ENCODE results near the gene ZRANB1.
A peak's percentile ranks its signal among the peaks of the same experiment; 100 is the strongest.

The ZRANB1 gene

DNA sequence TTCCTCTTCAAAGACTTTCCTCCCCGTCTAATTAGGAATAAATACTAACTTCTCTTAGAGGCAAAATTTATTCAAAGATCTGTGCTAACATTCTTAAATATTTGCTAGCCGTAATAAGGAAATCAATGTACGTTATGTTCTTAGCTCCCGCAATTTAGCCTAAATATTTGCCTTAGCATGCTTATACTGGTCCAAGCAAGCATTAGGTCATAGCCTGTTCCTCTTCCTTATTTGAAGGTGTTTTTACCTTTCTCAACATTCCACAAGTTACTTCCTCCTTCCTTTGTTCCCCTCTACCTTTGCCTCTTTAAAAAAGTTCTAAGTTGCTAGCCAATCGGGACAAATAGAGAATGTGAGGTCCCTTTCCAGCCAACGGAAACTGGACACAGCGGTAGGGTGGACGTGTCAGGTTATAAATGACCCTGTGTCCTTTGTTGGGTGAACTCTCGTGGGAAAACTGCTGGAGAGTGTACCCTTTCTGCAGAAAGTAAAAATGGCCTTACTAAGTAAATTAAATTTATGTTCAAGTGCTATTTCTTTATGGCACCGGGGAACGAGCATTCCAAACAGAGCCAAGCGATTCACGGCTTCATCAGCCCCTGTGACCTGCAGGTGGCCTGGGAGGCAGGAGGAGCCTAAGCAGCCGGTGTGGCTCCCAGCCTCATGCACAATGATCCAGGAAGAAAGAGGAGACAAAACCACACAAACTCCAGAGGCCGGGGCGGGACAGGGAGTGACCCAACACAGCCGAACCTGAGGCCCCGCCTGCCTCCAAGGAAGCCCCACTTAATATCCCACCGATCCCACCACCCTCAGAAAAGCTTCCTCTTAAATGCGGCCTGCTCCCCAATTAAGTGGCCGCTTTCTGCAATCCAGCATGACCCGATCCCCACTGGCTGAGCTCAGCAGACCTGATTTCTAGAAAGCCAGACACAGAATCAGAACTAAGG lies 67.0 kb downstream of the ZRANB1 start:
- DNase-seq, result no peak

DNA sequence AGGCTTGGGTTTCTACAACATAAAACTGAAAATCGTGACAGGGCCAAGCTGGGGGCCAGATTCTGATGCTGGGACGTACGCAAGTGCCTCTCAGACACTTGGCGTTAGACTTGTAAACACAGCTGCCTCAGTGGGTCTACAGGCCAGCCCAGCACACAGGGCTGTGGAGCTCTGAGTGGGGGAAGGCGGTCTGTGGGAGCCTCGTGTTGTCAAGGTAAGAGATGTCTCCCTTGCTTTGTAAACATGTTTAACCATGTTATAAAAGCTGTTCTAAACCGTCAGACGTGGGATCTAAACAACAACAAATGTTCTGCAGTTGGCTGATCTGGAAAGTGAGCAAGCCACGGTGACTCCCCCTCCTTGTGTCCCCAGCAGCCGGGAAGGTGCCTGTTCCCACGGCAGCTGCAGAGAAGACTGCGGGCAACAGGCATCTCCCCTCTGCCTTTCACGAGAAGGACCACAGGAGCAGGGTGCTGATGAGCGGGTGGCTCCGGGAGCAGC lies 67.8 kb downstream of the ZRANB1 start:
- no peak for DNase-seq

DNA sequence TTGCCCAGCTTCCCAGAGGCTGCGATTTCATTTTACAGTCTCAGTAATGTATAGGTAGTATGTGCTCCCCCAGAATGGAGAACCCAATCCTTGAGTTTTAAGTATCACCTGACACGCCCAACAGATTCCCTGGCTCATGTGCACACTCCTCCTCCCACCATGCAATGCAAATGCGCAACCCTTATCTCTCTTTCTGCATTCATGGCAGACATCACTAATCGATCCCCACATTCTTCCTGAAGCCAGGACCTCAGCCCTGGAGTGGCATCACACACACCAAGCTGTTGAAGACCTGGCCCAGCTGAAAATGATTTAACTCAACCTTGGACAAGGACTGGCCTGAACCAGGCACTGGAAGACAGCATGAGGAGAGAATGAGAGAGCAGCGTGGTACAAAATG lies 68.4 kb downstream of the ZRANB1 start:
- no peak for DNase-seq

DNA sequence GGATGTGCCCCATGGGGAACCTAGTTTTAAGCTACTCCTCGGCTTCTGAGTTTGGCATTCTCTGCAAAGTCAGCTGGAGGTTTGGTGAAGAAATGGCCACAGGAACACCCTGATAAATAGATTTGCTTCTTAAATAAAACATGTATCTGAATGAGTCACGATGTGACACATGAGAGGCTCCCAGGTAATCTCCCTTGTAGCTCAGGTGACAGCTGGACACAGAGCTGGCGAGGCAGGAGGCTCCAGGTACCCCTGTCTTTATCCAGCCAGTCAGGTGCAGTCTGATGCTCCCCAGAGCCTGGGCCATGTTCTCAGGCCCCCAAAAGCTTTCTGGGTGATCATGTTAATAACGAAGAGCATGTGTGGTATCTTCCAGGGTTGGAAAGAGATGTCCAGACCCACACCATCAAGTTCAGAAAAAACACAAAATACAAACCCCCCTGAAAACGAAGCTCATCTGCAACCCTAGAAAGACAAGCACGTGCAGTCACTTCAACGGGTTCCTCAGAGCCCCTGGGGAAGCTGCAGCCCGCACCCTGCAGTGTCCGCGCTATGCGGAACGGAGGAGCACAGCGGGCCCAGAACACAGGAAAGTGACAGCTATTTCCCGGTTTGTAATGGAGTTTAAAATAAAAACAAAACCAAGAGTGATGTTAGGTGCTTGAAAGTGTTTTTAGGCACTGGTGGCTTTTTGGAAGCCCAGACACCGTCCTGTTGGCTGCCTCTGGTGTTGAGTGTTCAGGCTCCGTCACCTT lies 69.4 kb downstream of the ZRANB1 start:
- no peak for DNase-seq

DNA sequence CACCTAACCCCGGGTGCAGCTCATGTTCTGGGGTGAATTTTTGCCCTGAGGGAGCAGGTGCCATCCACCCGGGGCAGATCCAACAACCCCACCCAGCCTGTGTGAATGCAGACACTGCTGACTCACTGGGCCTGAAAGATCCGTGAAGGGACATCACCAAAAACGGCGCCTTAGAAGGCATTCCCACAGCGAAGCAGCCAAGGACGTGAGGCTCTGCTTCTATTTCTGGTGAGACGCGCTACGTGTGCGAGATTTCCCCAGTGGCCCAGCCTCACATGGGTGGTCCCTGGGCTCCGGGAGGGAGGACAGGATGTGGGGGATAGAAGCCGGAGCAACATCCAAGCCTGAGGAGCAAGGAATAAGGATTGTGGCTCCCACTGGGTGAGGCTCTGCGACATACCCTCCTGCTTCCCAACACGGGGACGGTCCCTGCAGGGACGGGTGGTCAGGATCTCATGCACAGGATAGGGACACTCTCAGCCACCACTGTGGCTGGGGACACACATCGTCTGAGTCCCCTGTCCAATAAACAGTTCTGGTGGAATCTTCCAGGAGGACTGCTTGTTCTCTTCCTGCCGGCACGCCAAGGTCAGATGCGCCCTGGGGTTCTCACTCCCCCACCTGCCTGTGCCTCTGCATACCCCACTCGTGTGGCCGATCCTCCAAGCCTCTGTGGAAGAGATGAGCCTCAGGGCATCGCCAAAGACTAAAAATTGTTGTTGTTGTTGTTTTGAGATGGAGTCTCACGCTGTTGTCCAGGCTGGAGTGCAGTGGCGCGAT lies 70.2 kb downstream of the ZRANB1 start:
- DNase-seq, result no peak

DNA sequence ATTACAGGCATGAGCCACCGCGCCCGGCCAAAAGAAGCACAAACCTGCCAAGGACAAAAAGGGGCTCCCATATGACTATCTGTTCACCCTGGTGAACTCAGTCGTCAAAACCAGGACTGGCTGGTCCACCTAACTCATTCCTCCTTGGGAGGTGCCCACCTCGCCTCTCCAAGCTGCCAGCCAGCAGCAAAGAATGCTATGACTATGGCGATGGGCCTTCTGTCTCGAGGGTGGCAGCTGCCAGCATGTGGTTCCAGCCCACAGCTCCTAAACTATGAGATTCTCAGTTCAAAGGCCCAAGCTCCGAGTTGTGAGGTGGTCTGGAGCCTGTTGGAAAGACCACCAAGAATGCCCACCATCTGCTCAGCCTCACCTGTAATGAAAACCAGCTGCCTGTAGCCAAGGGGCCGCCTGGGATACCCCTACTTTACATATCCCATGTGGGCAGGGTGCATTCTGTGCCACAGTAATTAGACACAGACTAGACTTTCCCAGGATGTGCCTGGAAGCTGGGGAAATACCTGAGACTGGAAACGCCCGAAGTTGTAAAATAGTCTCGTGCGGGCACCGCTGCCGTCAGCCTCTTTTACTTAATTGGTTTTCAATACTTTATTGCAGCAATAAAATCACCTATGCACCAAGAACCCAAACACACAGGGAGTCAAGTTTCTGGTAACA lies 71.1 kb downstream of the ZRANB1 start:
- DNase-seq, result peak in 1 of 2 experiments; percentile 18

DNA sequence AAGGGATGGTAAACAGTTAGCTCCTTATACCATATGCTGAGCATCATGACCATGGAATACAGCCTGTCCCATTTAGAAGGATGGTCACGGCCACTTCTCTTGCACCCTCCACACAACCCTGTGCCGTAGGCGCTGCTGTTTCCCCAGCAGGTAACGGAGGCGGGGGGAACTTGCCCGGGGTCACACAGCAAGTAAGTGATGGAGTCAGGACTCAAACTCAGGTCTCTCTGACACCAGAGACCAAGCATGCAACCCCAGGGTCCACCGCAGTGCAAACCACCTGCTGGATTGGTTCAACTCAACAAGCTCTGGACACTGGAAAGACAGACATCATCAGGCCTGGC lies 71.6 kb downstream of the ZRANB1 start:
- DNase-seq, result no peak

DNA sequence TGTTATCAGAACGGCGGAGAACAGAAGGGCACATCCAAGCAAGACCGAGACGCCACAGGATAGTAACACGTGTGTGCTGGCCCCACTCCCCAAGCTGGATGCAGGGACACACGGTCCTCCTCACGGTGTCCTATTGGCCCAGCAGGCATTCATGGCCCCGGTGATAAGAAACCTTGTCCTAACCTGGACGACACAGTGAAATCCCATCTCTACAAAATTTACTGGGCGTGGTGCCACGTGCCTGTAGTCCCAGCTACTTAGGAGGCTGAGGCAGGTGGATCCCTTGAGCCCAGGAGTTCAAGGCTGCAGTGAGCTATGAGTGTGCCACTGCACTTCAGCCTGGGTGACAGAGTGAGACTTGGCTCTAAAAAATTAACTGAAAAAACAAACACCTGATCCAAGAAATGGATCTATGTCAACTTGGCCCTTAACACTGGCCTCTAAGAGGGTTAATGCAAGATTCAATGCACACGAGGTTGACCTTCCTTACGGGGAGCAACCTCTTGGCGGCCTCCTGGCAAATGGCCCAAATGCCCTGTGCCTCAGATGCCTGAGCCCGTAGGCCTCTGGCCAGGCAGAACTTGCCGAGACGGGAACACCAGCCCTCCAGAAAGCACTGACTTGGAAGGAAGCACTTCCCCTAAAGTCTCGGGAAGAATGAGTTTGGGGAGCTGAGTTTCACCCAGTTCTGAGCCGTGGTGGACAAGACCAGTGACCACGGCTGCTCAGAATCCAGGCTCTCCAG lies 72.3 kb downstream of the ZRANB1 start:
- DNase-seq, result no peak

DNA sequence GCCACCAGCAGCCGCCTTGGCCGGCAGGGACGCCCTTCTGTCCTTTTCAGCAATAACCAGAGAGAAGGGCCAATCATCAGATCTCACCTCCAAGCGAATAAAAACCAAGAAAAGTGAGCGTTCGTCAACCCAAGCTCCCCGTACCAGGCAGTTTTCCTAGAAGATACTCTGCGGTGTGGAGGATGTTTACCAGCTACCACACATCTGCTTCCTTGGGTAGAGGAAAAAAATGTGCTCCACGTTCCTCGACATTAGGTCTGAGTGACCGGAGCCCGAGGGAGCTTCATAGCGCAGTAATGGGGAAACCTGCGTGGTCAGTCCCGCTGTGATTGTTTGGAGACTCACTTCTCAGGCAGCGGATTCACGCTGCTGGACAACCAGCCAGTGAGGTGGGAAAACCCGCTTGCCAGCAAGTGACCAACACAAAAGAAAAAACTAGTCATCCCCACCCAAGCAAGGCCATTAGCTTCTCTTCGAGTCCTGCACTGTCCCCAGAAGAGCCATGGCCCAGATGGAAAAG lies 73.0 kb downstream of the ZRANB1 start:
- no peak for DNase-seq

DNA sequence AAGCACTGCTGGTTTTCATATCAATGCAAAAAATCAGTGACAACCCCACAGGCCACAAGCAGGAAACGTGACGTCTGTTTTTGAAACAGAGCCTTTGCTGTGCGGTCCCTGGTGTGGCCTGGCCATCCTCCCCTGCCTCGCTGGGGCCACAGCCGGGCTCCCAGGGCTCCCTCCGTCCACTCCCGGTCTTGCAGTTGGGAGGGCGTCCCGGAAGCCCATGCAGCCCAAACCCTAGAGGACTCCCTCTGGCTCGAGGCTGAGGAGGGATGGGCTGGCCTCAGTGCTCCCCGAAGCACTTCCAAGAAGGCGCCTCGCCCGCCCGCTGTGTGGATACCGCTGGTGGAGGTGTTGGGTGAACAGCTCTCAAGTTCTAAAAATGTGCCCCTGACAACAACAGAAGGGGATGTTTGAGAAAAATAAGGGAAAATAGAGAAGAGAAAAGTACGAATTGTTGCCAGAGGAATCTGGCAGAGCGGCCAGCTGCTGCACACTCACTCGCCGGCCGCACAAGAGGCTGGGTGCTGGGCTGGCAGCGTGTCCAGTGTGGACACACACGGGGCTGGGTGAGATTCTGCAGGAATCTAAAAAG lies 73.5 kb downstream of the ZRANB1 start:
- no peak for DNase-seq

DNA sequence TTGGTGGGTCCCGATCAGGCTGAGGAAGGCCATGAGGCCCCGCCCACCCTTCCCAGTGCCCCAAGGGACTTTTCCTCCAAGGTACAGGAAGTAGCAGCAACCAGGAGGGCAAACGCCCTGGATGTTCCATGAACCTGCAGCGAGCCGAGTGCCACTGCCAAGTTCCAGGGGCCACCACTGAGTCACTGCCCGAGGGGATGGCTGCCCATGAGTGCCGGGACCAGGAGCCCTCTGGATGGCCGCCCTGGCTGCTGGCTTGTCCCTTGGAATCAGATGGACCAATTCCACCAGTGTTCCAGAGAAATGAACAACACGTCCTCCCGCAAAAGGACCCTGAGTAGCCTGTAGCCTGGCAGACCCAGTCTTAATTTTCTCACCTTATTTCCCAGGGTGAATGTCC lies 74.2 kb downstream of the ZRANB1 start:
- no peak for DNase-seq

DNA sequence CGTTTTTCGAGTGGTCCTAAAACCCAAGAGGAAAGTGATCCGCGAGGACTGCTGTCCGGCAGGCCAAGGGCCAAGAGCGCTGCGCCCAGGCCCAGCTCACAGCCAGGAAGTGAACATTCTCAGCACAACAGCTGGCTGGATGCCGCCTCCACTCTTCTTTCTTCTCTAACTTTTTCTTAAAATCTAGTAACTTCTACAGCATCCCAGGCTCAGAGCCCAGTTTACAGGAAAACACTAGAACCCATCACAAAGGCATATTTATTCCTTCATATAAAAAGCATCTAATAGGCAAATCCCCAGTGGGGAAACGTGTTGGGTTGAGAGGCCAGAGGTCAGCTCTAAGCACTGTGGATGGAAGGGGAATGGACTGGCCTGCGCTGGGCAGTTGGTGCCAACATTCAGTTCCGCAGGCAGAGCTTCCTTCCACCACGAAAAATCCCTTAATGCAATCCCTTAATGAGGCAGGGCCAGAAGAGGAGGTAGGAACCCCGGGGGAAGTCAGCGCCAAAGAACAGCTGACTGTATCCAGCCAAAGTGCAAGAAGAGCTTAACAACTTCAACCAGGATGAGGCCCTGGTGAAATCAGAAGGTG lies 74.8 kb downstream of the ZRANB1 start:
- DNase-seq, result no peak

DNA sequence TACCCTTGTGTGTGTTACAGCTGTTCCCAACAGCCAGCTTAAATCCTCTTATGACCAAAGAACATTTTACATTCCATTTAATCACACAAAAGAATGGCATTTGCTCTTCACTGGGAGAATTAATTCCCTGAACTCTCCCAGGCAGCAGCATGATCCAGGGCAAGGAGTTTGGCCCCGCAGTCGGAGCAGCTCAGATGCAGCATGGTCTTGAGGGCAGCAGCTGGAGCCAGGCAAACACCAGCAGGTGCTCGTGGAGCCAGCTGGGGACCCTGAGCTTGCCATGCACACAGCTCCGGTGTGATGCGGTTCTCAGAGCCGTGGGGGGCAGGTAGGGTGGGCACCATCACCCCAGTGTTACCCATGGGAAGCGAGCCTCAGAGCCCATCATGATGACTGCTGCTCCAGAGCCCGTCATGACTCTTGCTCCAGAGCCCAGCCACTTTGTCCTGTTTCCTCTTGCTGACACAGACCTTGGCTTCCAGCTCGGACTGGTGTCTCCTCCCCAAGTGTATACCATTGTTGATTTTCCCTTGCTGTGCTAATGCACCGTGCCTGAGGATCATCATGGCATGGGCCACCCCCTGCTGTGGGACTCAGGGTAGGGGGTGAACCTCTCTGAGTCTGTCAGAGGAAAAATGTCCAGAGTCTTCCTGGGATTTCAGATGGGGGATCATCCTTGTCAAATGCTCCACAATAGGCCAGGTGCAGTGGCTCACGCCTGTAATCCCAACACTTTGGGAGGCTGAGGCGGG lies 75.8 kb downstream of the ZRANB1 start:
- no peak for DNase-seq

DNA sequence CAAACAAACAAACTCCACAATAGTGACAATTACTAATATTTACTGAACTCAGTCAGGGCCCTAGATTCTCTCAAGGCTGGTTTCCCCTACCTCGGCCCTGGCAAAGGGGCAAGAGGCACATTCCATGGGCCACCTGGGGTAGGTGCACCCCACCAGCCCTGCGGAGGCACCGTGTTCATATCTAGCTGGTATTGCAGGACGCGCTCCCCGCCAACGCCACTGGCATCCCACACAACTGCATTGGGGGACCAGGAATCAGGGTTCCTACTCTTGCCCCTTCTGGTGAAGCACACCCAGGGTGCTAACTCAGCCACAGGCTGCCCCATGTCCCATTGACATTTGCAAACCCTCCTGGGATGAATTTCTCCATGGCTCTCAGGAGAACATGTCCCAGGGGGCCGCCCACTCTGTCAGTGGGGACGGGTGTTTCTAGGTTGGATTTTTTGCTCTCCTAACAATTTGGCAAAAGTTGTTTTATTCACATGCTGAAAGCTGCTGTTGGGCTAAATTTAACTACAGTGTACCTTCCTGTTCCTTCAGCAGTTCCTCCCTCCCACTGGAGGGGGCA lies 76.7 kb downstream of the ZRANB1 start:
- no peak for DNase-seq

DNA sequence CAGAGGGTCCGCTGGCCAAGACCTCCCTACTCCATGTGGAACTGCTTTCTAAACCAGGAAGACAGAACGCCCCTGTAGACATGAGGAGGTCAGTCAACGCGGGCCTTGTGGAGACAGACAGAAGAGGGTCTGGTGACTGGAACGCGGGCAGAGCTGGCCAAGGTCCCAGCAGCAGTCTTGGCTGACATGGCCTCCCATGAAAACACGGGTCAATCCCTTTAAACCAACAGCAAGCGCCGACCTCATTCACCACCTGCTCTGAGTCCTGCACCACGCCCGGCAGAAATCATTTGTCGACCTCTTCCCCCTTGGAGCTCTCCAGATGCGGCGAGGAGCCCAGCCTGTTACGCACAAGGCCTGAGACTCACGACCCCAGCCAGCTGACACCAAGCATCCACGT lies 78.5 kb downstream of the ZRANB1 start:
- DNase-seq, result no peak

DNA sequence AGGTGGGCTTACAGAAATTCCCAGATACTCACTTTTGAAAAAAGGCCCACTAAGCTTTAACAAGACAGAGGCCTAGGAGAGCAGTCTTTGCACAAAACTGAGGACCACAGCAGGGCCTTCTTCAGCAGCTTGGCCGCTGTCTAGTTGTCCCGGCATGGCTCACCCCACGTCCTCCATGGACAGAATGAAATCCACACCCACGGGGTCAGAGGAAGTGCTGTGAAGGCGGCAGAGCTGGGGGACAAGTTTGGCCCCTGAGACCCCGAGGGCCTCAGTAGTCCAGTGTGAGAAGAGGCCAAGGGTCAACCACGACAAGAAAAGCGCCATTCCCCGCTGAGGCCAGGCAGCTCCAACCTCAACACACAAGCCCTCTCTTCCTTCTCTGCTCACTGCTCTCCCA lies 78.9 kb downstream of the ZRANB1 start:
- no peak for DNase-seq

DNA sequence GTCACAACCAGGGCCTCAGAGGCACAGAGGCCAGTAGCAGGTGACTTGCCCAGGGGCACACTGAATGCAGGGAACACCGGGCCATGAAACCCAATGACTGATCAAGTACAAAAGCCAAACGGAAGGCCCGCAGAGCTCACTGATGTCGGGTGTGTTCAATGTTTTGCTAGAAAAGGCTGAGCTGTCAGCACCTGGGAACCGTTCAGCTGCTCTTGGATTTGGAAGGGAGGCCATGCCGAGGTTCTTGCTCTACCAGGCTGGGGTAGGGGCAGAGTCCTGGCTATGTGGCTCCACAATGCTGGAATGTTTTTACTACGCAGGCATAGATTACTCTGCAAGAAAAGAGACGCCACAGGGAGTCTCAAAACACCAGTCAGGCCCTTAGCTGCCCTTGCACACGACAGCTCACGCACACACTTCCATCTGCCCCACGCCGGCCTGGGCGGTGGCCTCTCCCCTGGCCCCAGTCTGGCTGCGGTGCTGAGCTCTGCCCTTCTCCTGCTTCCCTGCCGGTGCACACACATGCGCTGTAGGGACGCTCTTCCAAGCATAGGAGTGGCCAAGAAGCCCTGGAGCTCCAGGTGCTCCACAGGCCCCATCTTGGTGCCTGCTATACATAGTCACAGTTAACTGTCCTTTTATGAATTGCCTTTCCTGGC lies 79.9 kb downstream of the ZRANB1 start:
- no peak for DNase-seq

DNA sequence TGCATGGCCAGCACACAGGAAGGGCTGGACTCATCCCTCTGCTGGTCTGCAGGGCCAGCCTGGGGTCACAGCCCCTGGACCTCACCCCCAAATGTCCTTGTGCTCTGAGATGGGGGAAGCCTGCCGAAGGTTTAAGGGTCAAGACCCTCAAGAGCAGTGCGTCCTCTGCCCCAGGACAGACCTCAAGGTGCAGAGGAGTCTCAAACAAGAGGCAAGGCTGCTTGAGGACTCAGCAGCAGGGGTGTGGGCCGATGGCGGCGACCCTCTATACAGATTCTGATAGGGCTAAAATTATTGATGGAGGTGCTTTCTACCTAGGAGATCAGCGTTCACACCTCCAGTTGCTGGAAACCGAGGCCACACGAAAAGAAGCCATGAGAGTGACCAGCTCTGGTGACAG lies 80.7 kb downstream of the ZRANB1 start:
- DNase-seq, result no peak

DNA sequence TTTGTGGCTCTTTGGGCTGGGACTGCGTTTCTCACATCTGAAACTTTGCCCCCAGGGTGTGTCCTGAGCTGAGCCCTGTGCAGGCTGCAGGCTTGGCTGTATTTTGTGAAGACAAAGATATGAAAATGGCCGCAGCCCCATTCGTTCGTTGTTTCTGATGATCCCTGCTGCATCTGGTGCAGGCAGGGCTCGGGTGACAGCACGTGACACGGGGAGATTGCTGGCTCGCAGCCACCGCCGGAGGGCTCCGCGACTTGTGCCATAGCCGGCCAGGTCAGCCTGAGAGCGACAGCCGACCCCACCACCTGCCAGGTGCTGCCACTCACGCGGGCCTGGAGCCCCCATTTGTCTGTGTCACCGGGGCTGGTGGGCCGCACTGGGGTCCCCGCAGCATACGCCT lies 81.3 kb downstream of the ZRANB1 start:
- peak in 1 of 2 experiments; percentile 67 for DNase-seq
